SH-SY5Y (cell line): ENCODE results near the gene TCP11L2.

Experiments used
- GATA2 ChIP-seq: IDR thresholded peaks from 2 replicates; pipeline ENCODE4 v1.6.1; 2011; ENCODE audit warnings: mild to moderate bottlenecking, low read depth, low read length
- GATA3 ChIP-seq: IDR thresholded peaks from 2 replicates; pipeline ENCODE4 v1.6.1; 2011; ENCODE audit warnings: low read depth, mild to moderate bottlenecking, low read length, moderate library complexity

GRCh38 chr12:106333756-106334155 is 31.2 kb downstream of the TCP11L2 start:
- TF ChIP-seq GATA3, result no peak
- TF ChIP-seq GATA2, result no peak
